ENCODE data around the gene MYOT. TPM values are rescaled to one million over a fixed set of nuclear protein-coding genes. Genes with fewer than 3 reads are reported as not detected.
A peak's percentile ranks its signal among the peaks of the same experiment; 100 is the strongest.

The MYOT gene
- total RNA-seq, 2 donors from 2014 or later = not detected

DNA sequence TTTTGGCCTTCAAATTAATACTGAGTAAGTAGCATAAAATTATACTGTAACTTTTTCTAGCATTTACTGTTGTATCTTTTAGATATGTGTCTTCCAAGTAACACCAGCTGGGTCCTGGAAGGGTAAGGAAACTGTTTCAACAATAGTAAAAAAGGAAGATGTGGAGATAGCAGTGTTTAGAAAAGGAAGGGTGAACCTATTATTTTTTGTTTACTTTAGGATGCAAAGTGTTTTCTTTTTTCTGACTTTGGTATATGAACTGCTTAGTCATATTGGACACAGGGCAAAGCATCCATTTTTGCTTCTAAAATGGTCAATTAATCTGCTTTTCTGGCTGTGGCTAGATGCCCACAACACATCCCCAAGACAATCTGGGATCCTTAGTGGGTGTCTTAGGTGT lies 26.9 kb downstream of the MYOT start:
- no peaks in the 10 kb centered on the region for H3K4me1 Mint-ChIP-seq
- no peak for DNase-seq
- H3K9me3 ChIP-seq (ENCODE audit: control insufficient read depth, low read length, poor library complexity, severe bottlenecking) = no peaks in the 10 kb centered on the region
- H3K27me3 Mint-ChIP-seq = peaks cover 8% of the 10 kb centered on the region
- no peak for ATAC-seq
- H3K36me3 Mint-ChIP-seq (ENCODE audit: low read depth) = no peaks in the 10 kb centered on the region
- H3K4me3 Mint-ChIP-seq = no peak overlapping the region
- no peak overlapping the region for H3K27ac Mint-ChIP-seq

DNA sequence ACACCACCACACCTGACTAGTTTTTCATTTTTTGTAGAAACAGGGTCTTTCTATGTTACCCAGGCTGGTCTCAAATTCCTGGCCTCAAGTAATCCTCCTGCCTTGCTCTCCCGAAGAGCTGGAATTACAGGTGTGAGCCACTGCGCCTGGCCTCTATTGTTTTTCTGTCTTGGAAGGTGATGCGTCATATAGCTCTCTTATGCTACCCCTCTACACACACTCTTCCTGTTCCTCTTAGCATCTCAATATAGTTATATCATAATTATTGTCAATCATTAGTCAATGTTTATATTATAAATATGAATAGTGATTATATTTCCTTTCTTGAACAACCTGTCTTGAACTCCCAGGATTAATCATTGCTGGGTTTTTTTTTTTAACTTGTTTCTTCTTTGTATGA lies 28.9 kb downstream of the MYOT start:
- no peaks in the 10 kb centered on the region for H3K36me3 Mint-ChIP-seq (ENCODE audit: low read depth)
- no peaks in the 10 kb centered on the region for H3K4me1 Mint-ChIP-seq
- peaks cover 14% of the 10 kb centered on the region for H3K27me3 Mint-ChIP-seq
- H3K27ac Mint-ChIP-seq = no peak overlapping the region
- DNase-seq = no peak
- no peak for ATAC-seq
- H3K9me3 ChIP-seq (ENCODE audit: control insufficient read depth, low read length, poor library complexity, severe bottlenecking) = no peaks in the 10 kb centered on the region
- no peak overlapping the region for H3K4me3 Mint-ChIP-seq

DNA sequence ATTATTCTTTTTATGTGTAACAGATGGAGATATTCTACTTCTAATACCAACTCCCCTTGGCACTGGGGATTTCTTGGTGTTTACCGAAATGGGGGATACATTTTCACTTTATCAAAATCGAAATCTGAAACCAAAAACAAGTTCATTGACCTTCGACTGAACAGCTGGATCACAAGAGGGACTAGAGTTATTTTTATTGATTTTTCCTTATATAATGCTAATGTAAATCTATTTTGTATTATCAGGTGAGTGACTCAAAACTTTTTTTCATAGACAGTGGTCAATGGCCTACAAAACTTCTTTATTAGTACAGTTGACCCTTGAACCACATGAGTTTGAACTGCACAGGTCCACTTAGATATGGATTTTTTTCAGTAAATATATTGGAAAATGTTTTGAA lies 31.8 kb downstream of the MYOT start:
- H3K9me3 ChIP-seq (ENCODE audit: control insufficient read depth, low read length, poor library complexity, severe bottlenecking) = no peaks in the 10 kb centered on the region
- H3K36me3 Mint-ChIP-seq (ENCODE audit: low read depth) = no peaks in the 10 kb centered on the region
- H3K27me3 Mint-ChIP-seq = peaks cover 11% of the 10 kb centered on the region
- H3K4me3 Mint-ChIP-seq = no peak overlapping the region
- H3K27ac Mint-ChIP-seq = no peak overlapping the region
- no peak for ATAC-seq
- no peaks in the 10 kb centered on the region for H3K4me1 Mint-ChIP-seq
- no peak for DNase-seq

DNA sequence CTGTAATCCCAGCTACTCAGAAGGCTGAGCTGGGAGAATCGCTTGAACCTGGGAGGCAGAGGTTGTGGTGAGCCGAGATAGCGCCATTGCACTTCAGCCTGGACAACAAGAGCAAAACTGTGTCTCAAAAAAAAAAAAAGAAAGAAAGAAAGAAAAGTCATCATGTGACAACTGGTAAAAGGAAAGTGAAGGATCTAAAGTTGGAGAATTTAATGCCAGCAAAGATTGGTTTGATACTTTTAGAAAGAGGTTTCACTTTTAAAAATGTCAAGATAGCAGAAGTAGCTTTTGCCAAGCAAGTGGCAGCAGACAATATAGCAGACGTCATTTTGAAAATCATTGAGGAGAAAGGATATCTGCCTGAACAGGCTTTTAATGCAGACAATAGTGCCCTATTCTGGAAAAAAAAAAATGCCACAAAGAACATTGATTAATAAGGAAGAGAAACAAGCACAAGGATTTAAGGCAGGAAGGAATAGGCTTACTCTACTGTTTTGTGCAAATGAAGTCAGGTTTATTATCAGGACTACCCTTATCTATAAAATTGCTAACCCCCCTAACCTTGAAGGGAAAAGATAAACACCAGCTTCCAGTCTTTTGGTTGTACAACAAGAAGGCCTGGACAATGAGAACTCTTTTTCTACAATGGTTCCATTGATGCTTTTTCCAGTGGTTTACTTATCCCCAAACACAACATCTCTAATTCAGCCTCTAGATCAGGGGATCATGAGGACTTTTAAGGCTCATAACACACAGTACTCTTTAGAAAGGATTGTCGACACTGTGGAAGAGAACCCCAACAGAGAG lies 33.6 kb downstream of the MYOT start:
- Mint-ChIP-seq H3K36me3 (ENCODE audit: low read depth) (no peaks in the 10 kb centered on the region), H3K4me3 (no peak overlapping the region), H3K27ac (no peak overlapping the region), H3K27me3 (peaks cover 12% of the 10 kb centered on the region), H3K4me1 (no peaks in the 10 kb centered on the region)
- H3K9me3 ChIP-seq (ENCODE audit: control insufficient read depth, low read length, poor library complexity, severe bottlenecking) = no peaks in the 10 kb centered on the region
- DNase-seq (no peak), ATAC-seq (no peak)

DNA sequence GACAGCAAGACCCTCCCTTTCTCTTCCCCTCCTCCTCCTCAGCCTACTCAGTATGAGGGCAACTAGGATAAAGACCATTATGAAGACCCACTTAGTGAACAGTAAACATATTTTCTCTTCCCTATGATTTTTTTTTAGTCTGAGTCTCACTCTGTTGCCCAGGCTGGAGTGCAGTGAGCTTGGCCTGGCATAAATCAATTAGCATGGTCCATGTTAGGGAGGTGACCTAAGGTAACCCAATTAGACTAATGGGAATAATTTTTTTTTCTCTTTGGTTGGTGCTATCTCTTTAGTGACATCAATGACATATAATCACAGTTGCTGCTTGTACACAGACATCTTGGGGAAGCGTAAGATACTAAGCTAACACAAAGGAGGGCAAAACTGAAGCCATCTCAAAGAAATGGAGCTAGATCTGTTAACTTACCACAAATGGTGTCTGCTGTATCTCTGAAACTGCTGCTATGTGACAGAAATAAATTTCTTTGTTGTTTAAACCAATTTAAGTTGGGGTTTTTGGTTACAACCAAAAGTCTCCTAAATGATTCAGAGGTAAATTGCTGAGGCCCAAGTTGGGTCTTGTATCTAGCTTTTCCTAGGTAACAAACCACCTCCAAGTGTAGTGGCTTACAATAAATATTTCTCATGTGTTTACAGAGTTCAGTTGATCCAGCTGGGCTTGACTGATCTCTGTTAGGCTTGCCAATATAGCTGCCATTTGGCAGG lies 34.9 kb downstream of the MYOT start:
- Mint-ChIP-seq H3K4me1 (no peaks in the 10 kb centered on the region), H3K27me3 (peaks cover 12% of the 10 kb centered on the region), H3K27ac (no peak overlapping the region), H3K36me3 (ENCODE audit: low read depth) (no peaks in the 10 kb centered on the region), H3K4me3 (no peak overlapping the region)
- ATAC-seq (no peak), DNase-seq (no peak)
- no peaks in the 10 kb centered on the region for H3K9me3 ChIP-seq (ENCODE audit: control insufficient read depth, low read length, poor library complexity, severe bottlenecking)

DNA sequence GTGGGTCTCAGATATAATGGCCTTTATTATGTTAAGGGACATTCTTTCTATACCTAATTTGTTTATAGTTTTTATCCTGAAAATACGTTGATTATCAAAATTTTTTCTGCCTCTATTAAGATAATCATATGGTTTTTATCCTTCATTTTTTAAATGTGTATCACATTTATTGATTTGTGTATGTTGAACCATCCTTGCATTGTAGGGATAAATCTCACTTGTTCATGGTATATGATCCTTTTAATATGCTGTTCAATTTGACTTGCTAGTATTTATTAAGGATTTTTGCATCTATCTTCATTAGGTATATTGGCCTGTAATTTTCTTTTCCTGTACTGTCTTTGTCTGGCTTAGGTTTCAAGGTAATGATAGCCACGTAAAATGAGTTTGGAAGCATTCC lies 47.1 kb downstream of the MYOT start:
- Mint-ChIP-seq H3K36me3 (ENCODE audit: low read depth) (peaks cover 3% of the 10 kb centered on the region), H3K27me3 (no peaks in the 10 kb centered on the region), H3K4me3 (no peak overlapping the region), H3K4me1 (no peaks in the 10 kb centered on the region), H3K27ac (no peak overlapping the region)
- DNase-seq (no peak), ATAC-seq (no peak)
- peaks cover 8% of the 10 kb centered on the region for H3K9me3 ChIP-seq (ENCODE audit: control insufficient read depth, low read length, poor library complexity, severe bottlenecking)

DNA sequence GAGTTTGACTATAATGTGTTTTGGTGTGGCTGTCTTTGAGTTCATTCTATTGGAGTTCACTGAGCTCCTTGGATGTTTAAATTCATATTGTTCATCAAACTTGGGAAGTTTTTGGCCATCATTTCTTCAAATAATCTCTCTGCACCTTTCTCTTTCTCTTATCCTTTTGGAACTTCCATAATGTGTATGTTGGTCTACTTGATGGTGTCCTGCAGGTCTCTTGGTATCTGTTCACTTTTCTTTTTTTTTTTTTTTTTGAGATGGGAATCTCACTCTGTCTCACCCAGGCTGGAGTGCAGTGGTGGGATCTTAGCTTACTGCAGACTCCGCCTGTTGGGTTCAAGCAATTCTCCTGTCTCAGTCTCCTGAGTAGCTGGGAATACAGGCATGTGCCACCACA lies 49.3 kb downstream of the MYOT start:
- no peak overlapping the region for H3K4me3 Mint-ChIP-seq
- no peak for DNase-seq
- no peaks in the 10 kb centered on the region for H3K27me3 Mint-ChIP-seq
- H3K4me1 Mint-ChIP-seq = no peaks in the 10 kb centered on the region
- peaks cover 2% of the 10 kb centered on the region for H3K36me3 Mint-ChIP-seq (ENCODE audit: low read depth)
- no peak overlapping the region for H3K27ac Mint-ChIP-seq
- no peak for ATAC-seq
- peaks cover 8% of the 10 kb centered on the region for H3K9me3 ChIP-seq (ENCODE audit: control insufficient read depth, low read length, poor library complexity, severe bottlenecking)

DNA sequence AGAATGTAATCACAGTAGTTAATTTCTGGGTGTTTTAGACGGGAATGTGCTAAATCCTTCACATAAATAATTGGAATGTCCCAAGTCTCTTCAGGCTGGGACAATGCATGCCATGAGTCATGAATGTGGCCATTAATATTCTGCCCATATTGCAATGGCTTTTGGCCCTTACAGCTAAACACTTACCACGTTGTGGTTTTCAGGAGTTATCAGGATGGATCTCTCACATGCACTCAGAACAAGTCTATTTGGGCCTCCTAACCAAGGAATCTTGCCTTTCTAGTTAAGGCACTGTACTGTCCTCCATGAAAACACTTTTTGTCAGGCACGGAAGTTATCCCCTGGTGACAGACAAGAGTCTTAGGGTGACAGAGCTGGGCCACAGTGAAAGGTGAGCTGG lies 54.3 kb downstream of the MYOT start:
- ATAC-seq (no peak), DNase-seq (no peak)
- Mint-ChIP-seq H3K36me3 (ENCODE audit: low read depth) (peaks cover 2% of the 10 kb centered on the region), H3K27ac (no peak overlapping the region), H3K4me3 (no peak overlapping the region), H3K27me3 (no peaks in the 10 kb centered on the region), H3K4me1 (peaks cover 4% of the 10 kb centered on the region)
- peaks cover 2% of the 10 kb centered on the region for H3K9me3 ChIP-seq (ENCODE audit: control insufficient read depth, low read length, poor library complexity, severe bottlenecking)

DNA sequence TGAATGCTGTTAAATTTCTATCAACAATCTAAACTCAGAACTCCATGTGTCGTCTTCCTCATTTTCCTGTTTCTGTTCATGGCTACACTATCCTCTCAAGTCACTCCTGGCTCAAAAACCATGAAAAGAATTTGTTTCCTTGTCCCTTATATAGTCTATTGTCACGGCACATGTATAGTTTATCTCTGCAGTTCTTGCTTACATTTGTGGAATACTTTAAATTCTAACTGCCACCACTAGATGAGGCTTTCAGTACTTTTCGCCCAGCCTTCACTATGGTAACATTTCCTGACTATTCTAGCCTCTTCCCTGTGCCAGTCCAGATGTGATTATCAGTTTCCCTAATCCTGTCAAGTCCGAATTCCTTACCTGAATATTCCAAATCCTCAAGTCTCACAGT lies 56.2 kb downstream of the MYOT start:
- Mint-ChIP-seq H3K27ac (no peak overlapping the region), H3K4me3 (no peak overlapping the region), H3K36me3 (ENCODE audit: low read depth) (peaks cover 2% of the 10 kb centered on the region), H3K27me3 (no peaks in the 10 kb centered on the region), H3K4me1 (peaks cover 4% of the 10 kb centered on the region)
- H3K9me3 ChIP-seq (ENCODE audit: control insufficient read depth, low read length, poor library complexity, severe bottlenecking) = no peaks in the 10 kb centered on the region
- ATAC-seq (no peak), DNase-seq (no peak)

DNA sequence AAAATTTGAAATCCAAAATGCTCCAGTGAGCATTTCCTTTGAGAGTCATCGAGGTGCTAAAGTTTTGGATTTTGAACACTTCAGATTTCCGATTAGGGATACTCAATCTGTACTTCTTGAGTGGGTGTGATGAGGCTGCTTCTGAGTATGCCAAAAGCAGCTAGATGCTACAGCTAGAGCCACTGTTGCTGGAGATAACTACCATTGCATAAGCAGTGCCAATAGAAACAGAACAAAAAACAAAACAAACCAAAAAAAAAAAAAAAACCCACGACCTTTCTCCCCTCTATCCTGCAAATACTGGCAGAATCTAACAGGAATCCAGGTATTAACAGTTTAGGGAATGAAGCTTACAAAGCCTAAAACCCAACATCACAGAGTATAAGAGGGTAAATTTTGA lies 65.1 kb downstream of the MYOT start:
- Mint-ChIP-seq H3K4me3 (no peak overlapping the region), H3K27ac (no peak overlapping the region), H3K4me1 (peaks cover 3% of the 10 kb centered on the region), H3K36me3 (ENCODE audit: low read depth) (peaks cover 2% of the 10 kb centered on the region), H3K27me3 (no peaks in the 10 kb centered on the region)
- H3K9me3 ChIP-seq (ENCODE audit: control insufficient read depth, low read length, poor library complexity, severe bottlenecking) = no peaks in the 10 kb centered on the region
- ATAC-seq (no peak), DNase-seq (no peak)

DNA sequence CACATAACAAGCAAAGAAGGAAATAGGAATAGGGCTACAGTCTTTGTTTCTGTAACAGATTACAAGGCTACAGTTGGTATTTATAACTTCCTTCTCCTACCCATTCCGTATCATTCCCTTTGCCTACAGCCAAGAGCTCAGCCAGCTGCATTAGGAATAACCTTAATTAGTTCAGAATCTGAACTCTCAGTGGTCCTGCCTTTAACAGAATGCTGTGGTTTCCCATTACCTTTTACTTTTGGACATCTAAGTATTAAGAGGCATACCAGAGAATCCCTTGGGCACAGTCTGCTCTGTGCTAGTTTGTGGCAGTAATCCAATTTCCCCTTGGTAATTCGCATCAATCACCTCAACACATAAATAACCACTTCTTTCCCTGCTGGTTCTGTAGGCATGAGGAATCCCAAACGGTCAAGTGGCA lies 65.8 kb downstream of the MYOT start:
- Mint-ChIP-seq H3K4me1 (peaks cover 3% of the 10 kb centered on the region), H3K27me3 (no peaks in the 10 kb centered on the region), H3K36me3 (ENCODE audit: low read depth) (peaks cover 2% of the 10 kb centered on the region), H3K4me3 (no peak overlapping the region), H3K27ac (no peak overlapping the region)
- DNase-seq (no peak), ATAC-seq (no peak)
- no peaks in the 10 kb centered on the region for H3K9me3 ChIP-seq (ENCODE audit: control insufficient read depth, low read length, poor library complexity, severe bottlenecking)

DNA sequence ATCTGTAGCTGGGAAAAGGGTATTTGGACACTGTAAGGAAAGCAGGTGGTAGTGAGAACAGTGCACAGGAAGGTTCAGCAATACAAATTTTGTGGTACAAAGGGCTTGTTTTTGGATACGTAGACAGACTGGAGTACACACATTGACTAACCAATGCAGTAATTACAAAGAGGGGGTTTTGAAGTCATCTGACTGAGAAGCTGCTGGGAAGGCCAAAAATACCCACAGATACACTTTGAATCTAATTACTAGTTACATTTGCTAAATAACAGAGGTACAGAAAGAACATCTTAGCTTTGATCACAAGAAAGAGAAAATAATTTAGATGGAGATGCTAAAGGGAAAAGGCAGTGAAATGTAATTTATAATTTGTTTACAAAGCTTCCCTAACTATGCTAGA lies 67.5 kb downstream of the MYOT start:
- Mint-ChIP-seq H3K4me1 (peaks cover 3% of the 10 kb centered on the region), H3K4me3 (no peak overlapping the region), H3K27me3 (no peaks in the 10 kb centered on the region), H3K36me3 (ENCODE audit: low read depth) (peaks cover 5% of the 10 kb centered on the region), H3K27ac (peak overlapping the region; percentile 66)
- ATAC-seq (no peak), DNase-seq (no peak)
- no peaks in the 10 kb centered on the region for H3K9me3 ChIP-seq (ENCODE audit: control insufficient read depth, low read length, poor library complexity, severe bottlenecking)

DNA sequence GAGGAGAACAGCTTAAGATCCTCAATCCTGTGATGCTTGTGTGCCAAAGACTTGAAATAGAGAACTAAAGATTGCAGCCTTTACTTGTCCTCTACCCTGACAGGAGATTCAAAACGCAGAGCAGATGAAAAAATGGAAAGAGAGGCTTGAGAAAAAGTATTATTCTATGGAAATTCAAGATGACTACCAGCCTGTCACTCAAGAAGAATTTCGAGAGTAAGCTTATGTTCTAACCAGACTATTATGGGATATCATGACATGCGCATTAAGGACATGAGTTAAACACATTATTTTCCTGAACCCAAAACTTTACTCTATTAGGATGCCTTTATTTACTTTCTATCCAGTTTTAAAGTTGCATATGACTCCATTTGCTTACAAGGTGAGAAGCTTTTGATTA lies 68.0 kb downstream of the MYOT start:
- H3K9me3 ChIP-seq (ENCODE audit: control insufficient read depth, low read length, poor library complexity, severe bottlenecking) = no peaks in the 10 kb centered on the region
- peaks cover 5% of the 10 kb centered on the region for H3K36me3 Mint-ChIP-seq (ENCODE audit: low read depth)
- no peak for DNase-seq
- ATAC-seq = no peak
- H3K4me3 Mint-ChIP-seq = no peak overlapping the region
- H3K27me3 Mint-ChIP-seq = no peaks in the 10 kb centered on the region
- H3K4me1 Mint-ChIP-seq = peaks cover 3% of the 10 kb centered on the region
- H3K27ac Mint-ChIP-seq = peak overlapping the region; percentile 66
